Stomach (tissue), 9 donors: Measurements from ENCODE around the gene SLC45A2. TPM values are rescaled to one million over a fixed set of nuclear protein-coding genes. Genes with fewer than 3 reads are reported as not detected.

Experiments
- DNase-seq, 2 donors: peaks; one replicate each; pipeline versions ENCODE4 v3.0.0 to v3.0.0-alpha.2; 2013 to 2019
- H3K27ac ChIP-seq, 5 donors: fragments of 200-600 bp in 4 of 5; sonication (generic) in 4 of 5; one replicate each; pipeline ENCODE4 v1.5.1; 2013 to 2019; ENCODE audit warnings: mild to moderate bottlenecking in 1 of 5, moderate library complexity in 1 of 5
- H3K27me3 ChIP-seq, 3 donors: fragments of 200-600 bp; sonication (generic); one replicate each; pipeline ENCODE4 v1.5.1; 2017 to 2019; ENCODE audit warnings: mixed run types in 1 of 3
- H3K36me3 ChIP-seq, 4 donors: fragments of 200-600 bp; sonication (generic); 1 replicate in 3 of 4; 2 replicates in 1 of 4; pipeline ENCODE4 v1.5.1; 2016 to 2019
- H3K4me1 ChIP-seq, 4 donors: fragments of 200-600 bp; sonication (generic); one replicate each; pipeline ENCODE4 v1.5.1; 2016 to 2019
- H3K4me3 ChIP-seq, 4 donors: fragments of 200-600 bp; sonication (generic) in 3 of 4; one replicate each; pipeline ENCODE4 v1.5.1; 2016 to 2019; ENCODE audit warnings: mild to moderate bottlenecking in 1 of 4
- H3K9me3 ChIP-seq, 4 donors: fragments of 200-600 bp; sonication (generic); one replicate each; pipeline ENCODE4 v1.5.1; 2016 to 2019
- CTCF ChIP-seq, 7 experiments: fragments of 450-650 bp in 4 of 7; fragments of 200-600 bp in 3 of 7; sonication (generic) in 3 of 7; IDR thresholded peaks; one replicate each; pipeline ENCODE4 v1.5.1; 2016 to 2019; ENCODE audit warnings: antibody characterized with exemption in 7 of 7, control low read depth in 2 of 7, mild to moderate bottlenecking in 1 of 7
- EP300 ChIP-seq: sonication (generic); formaldehyde crosslinking; IDR thresholded peaks from one replicate; pipeline ENCODE4 v1.6.1; 2017; ENCODE audit warnings: antibody characterized with exemption
- POLR2A ChIP-seq, 4 donors: fragments of 450-650 bp; IDR thresholded peaks; one replicate each; pipeline ENCODE4 v1.6.1; 2016; ENCODE audit warnings: antibody characterized with exemption in 4 of 4, control low read depth in 2 of 4, mild to moderate bottlenecking in 1 of 4, moderate library complexity in 1 of 4
- POLR2AphosphoS5 ChIP-seq, 3 donors: sonication (generic); formaldehyde crosslinking; IDR thresholded peaks; one replicate each; pipeline ENCODE4 v1.6.1; 2016; ENCODE audit warnings: antibody characterized with exemption in 3 of 3
- WGBS, 5 donors: extraction: QIAGEN DNeasy Blood & Tissue Kit in 3 of 5; methylation state at CpG; one replicate each; pipeline versions ENCODE4 v1.1.5 to v1.1.7; 2013 to 2018; 5-methylcytosine and 5-hydroxymethylcytosine counted together
- intact Hi-C: fragments of 100-400 bp; cut with DNase I; formaldehyde crosslinking; loops from one replicate; pipeline ENCODE4 v1.15.1; 2023; ENCODE audit warnings: low total_unique reads
- polyA plus RNA-seq, 3 donors: library from polyadenylated mRNA; stranded (reverse); fragments of 200-250 nt; gene quantifications; one replicate each; pipeline ENCODE4 v1.2.3, GENCODE V29; 2013
- total RNA-seq, 5 donors: library from RNA; depleted of rRNA; stranded (reverse); fragments of >200 nt; gene quantifications; one replicate each; pipeline versions ENCODE4 v1.1.0 to v1.2.3, GENCODE V29; 2014 to 2016
- donor health status: healthy with polysubstance abuse.
- donor health status: Bipolar disorder and iron deficiency.
- donor health status: healthy.

SLC45A2 gene
- total and polyA plus RNA-seq, 8 donors = 0.19 to 0.46 (median 0.20) TPM; not detected in 5

DNA sequence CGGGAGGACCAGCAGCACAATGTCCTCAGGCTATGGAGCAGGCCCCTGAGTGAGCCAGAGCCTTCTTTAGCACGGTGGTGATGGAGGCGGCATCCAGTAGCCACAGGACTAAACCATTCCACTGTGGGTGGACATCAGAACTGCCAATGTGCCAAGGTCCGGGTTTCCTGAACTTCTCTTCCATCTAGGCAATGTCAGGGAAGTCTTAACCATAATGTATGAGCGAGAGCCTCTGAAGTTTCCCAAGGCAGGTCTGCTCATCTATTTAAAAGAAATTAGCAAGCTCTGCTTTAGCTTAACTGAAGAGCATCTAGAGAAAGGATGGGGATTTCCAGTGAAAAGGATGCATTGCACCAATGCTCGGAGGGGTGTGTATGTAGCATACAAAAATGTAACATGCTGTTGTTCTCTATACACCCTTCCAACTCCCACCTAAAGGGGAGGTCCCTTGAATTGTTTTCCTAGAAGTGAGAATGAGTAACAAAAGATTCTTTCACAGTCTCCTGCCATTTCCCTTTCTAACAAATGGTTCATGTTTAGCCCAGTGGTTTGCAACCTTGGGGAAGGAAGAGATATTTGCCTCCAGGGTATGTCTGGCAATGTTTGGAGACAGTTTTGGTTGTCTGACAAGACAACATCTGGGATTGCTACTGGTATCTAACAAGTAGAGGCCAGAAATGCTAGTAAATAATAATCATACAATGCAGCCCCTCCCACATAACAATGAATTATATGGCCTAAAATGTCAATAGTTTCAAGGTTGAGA, 54.4 kb downstream of the SLC45A2 start:
- intact Hi-C loops = no loop called here
- 86 to 97% (median 86%) methylated on average over 3 to 6 of the region's 6 CpGs for WGBS, 5 donors
- no peak for DNase-seq
- no peaks in the 10 kb centered on the region for H3K4me1 ChIP-seq
- no peak overlapping the region for H3K27ac ChIP-seq
- no peaks in the 10 kb centered on the region for H3K36me3 ChIP-seq
- H3K4me3 ChIP-seq = no peak overlapping the region
- TF ChIP-seq EP300 = no peak
- TF ChIP-seq POLR2AphosphoS5 (IDR thresholded peaks at IDR 0.05) = no peak
- TF ChIP-seq CTCF (IDR thresholded peaks at IDR 0.05) = no peak
- no peak for TF ChIP-seq POLR2A (IDR thresholded peaks at IDR 0.05)
- no peaks in the 10 kb centered on the region for H3K9me3 ChIP-seq
- peaks cover 0 to under 1% (median under 1%) of the 10 kb centered on the region in 3 donors for H3K27me3 ChIP-seq

DNA sequence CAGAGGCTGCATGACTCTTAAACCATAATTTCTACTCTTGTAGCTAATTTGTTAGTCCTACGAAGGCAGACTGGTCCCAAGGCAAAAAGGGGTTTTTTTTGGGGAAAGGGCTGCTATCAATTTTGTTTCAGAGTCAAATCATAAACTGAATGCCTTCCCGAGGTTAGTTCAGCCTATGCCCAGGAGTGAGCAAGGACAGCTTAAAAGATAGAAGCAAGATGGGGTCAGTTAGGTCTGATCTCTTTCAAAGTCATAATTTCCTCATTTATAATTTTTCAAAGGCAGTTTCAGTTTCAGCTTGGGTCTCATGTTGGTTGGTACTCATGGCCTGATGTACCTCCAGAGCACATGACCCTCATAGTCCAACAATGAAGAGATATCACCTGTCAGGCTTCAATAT, 56.2 kb downstream of the SLC45A2 start:
- WGBS, 5 donors = 72 to 80% (median 78%) methylated on average over 2 of the region's 2 CpGs
- no peak for TF ChIP-seq EP300
- TF ChIP-seq CTCF (IDR thresholded peaks at IDR 0.05) = no peak
- TF ChIP-seq POLR2A (IDR thresholded peaks at IDR 0.05) = no peak
- no peak for TF ChIP-seq POLR2AphosphoS5 (IDR thresholded peaks at IDR 0.05)
- intact Hi-C loops = no loop called here
- H3K27ac ChIP-seq = no peak overlapping the region
- no peaks in the 10 kb centered on the region for H3K36me3 ChIP-seq
- no peaks in the 10 kb centered on the region for H3K9me3 ChIP-seq
- no peaks in the 10 kb centered on the region for H3K27me3 ChIP-seq
- no peak overlapping the region for H3K4me3 ChIP-seq
- no peaks in the 10 kb centered on the region for H3K4me1 ChIP-seq
- DNase-seq = no peak

GRCh38 chr5:33927685-33928084, 56.8 kb downstream of the SLC45A2 start:
- H3K4me3 ChIP-seq = no peak overlapping the region
- WGBS, 5 donors = 31 to 47% (median 39%) methylated on average over 4 of the region's 4 CpGs
- DNase-seq = no peak
- H3K36me3 ChIP-seq = no peaks in the 10 kb centered on the region
- no peak overlapping the region for H3K27ac ChIP-seq
- no peaks in the 10 kb centered on the region for H3K9me3 ChIP-seq
- H3K4me1 ChIP-seq = no peaks in the 10 kb centered on the region
- intact Hi-C loops = no loop called here
- no peaks in the 10 kb centered on the region for H3K27me3 ChIP-seq
- no peak for TF ChIP-seq POLR2A (IDR thresholded peaks at IDR 0.05)
- TF ChIP-seq EP300 = no peak
- no peak for TF ChIP-seq CTCF (IDR thresholded peaks at IDR 0.05)
- no peak for TF ChIP-seq POLR2AphosphoS5 (IDR thresholded peaks at IDR 0.05)

- intact Hi-C loops = no loop called here
- Histone ChIP-seq H3K4me3 (no peak overlapping the region), H3K27me3 (no peaks in the 10 kb centered on the region), H3K4me1 (no peaks in the 10 kb centered on the region), H3K27ac (no peak overlapping the region), H3K36me3 (no peaks in the 10 kb centered on the region), H3K9me3 (no peaks in the 10 kb centered on the region)
- no peak for DNase-seq
- no peak for TF ChIP-seq POLR2A (IDR thresholded peaks at IDR 0.05)
- TF ChIP-seq POLR2AphosphoS5 (IDR thresholded peaks at IDR 0.05) = no peak
- TF ChIP-seq CTCF (IDR thresholded peaks at IDR 0.05) = no peak
- no peak for TF ChIP-seq EP300
These were observed 59.2 kb downstream of the SLC45A2 start for GRCh38 chr5:33925278-33925677.
